ENCODE data around the gene CTNND2.

GRCh38 chr5:11052871-11053270 lies 851.4 kb downstream of the CTNND2 start:
- no peak for TF ChIP-seq ARNT (IDR thresholded peaks at IDR 0.05)
- TF ChIP-seq FOXK2 (IDR thresholded peaks at IDR 0.05), result no peak
- no peak for TF ChIP-seq FOXA1 (IDR thresholded peaks at IDR 0.05)
- no peak for TF ChIP-seq HDGF (IDR thresholded peaks at IDR 0.05; ENCODE audit: borderline replicate concordance)
- no peak for TF ChIP-seq FOXM1 (IDR thresholded peaks at IDR 0.05; ENCODE audit: borderline replicate concordance)
- TF ChIP-seq SP1 (IDR thresholded peaks at IDR 0.05), result no peak
- no peak for TF ChIP-seq CTBP1 (IDR thresholded peaks at IDR 0.05; ENCODE audit: borderline replicate concordance)
- TF ChIP-seq TARDBP (IDR thresholded peaks at IDR 0.05), result no peak
- TF ChIP-seq SUZ12 (IDR thresholded peaks at IDR 0.05), result no peak
- TF ChIP-seq PKNOX1 (IDR thresholded peaks at IDR 0.05), result no peak
- no peak for TF ChIP-seq LEF1 (IDR thresholded peaks at IDR 0.05; ENCODE audit: borderline replicate concordance)
- no peak for TF ChIP-seq ELF4 (IDR thresholded peaks at IDR 0.05)
- TF ChIP-seq NFRKB (IDR thresholded peaks at IDR 0.05), result no peak
- no peak for TF ChIP-seq BHLHE40 (IDR thresholded peaks at IDR 0.05; ENCODE audit: borderline replicate concordance)

Measured in HEK293T (cell line).